Endothelial cell of umbilical vein (primary cell): ENCODE results near the gene PPP1R26. TPM values are rescaled to one million over a fixed set of nuclear protein-coding genes. Genes with fewer than 3 reads are reported as not detected.

Source experiments
- BruUV-seq: library from RNA; stranded (reverse); fragments of 400-500 nt; replicated peaks from 2 replicates; lab custom pipeline; 2021; lab: Mats Ljungman, UMichigan
- CTCF ChIA-PET: fragments of 300-600, 350-600 bp; sonication (Branson Sonifier 250); formaldehyde crosslinking; loops from one replicate; lab custom pipeline; 2021; ENCODE audit warnings: antibody characterized with exemption, inconsistent platforms; lab: Charles Lee
- POLR2A ChIA-PET: fragments of 300-600, 350-600 bp; sonication (Branson Sonifier 250); formaldehyde crosslinking; loops from one replicate; lab custom pipeline; 2021; ENCODE audit warnings: antibody characterized with exemption, inconsistent platforms; lab: Charles Lee
- DNase-seq: peaks from one replicate; pipeline ENCODE4 v3.0.0-alpha.2; 2011; ENCODE audit warnings: low read depth, low spot score
- FAIRE-seq: peaks from 2 replicates; lab custom pipeline; 2011; peaks lifted over from hg19 to GRCh38; lab: Jason Lieb, UNC
- H2AFZ ChIP-seq: 2 replicates; pipeline ENCODE4 v1.6.0; 2012; ENCODE audit warnings: low read depth, low read length, control low read depth, inconsistent platforms
- H3K27ac ChIP-seq: 2 replicates; pipeline ENCODE4 v1.5.1; 2011; ENCODE audit warnings: low read depth, mild to moderate bottlenecking, control low read depth, low read length, moderate library complexity; ENCODE audit not compliant: insufficient read depth
- H3K27me3 ChIP-seq, 2 experiments: 2 replicates each; pipeline versions ENCODE4 v1.6.0 to v1.6.1; 2011; ENCODE audit warnings: low read length in 2 of 2, mixed read lengths in 1 of 2; ENCODE audit not compliant: control insufficient read depth in 2 of 2, insufficient read depth in 2 of 2
- H3K36me3 ChIP-seq, 2 experiments: 2 replicates in 1 of 2; 3 replicates in 1 of 2; pipeline ENCODE4 v1.5.1; 2011; ENCODE audit warnings: low read length in 2 of 2, mild to moderate bottlenecking in 1 of 2, moderate library complexity in 1 of 2; ENCODE audit not compliant: control insufficient read depth in 2 of 2, insufficient read depth in 2 of 2; ENCODE audit errors: extremely low read depth in 1 of 2
- H3K4me1 ChIP-seq: 3 replicates; pipeline ENCODE4 v1.5.1; 2011; ENCODE audit warnings: mild to moderate bottlenecking, low read length; ENCODE audit not compliant: control insufficient read depth, insufficient read depth; ENCODE audit errors: extremely low read depth
- H3K4me2 ChIP-seq: 2 replicates; pipeline ENCODE4 v1.6.1; 2011; ENCODE audit warnings: low read length, control low read depth, mixed read lengths; ENCODE audit not compliant: insufficient read depth
- H3K4me3 ChIP-seq, 3 experiments: fragments of 200-600 bp in 1 of 3; sonication (generic), shearing (Covaris generic) in 1 of 3; replicated peaks in 1 of 3; 2 replicates each; pipeline ENCODE4 v1.5.1; 2011 to 2016; ENCODE audit warnings: control low read depth in 3 of 3, low read length in 3 of 3, mild to moderate bottlenecking in 2 of 3, inconsistent platforms in 1 of 3, low read depth in 1 of 3, moderate library complexity in 1 of 3; ENCODE audit not compliant: insufficient read depth in 1 of 3
- H3K79me2 ChIP-seq: 2 replicates; pipeline ENCODE4 v1.6.0; 2012; ENCODE audit warnings: low read length, inconsistent platforms; ENCODE audit not compliant: control insufficient read depth, insufficient read depth
- H3K9ac ChIP-seq: replicated peaks from 2 replicates; pipeline ENCODE3; 2011; ENCODE audit warnings: low read length, control low read depth; ENCODE audit not compliant: insufficient read depth; ENCODE audit errors: extremely low read depth
- H3K9me1 ChIP-seq: replicated peaks from 3 replicates; pipeline ENCODE4 v1.6.0; 2011; ENCODE audit warnings: mild to moderate bottlenecking, low read length; ENCODE audit not compliant: control insufficient read depth, insufficient read depth; ENCODE audit errors: extremely low read depth
- H3K9me3 ChIP-seq: replicated peaks from 2 replicates; pipeline ENCODE4 v1.5.1; 2012; ENCODE audit warnings: low read length, inconsistent platforms; ENCODE audit not compliant: control insufficient read depth, insufficient read depth
- H4K20me1 ChIP-seq: replicated peaks from 2 replicates; pipeline ENCODE3; 2011; ENCODE audit warnings: mild to moderate bottlenecking, low read length; ENCODE audit not compliant: control insufficient read depth, insufficient read depth; ENCODE audit errors: extremely low read depth
- CTCF ChIP-seq, 2 donors: IDR thresholded peaks; 1 replicate in 1 of 2; 2 replicates in 1 of 2; pipeline ENCODE4 v1.5.1; 2011; ENCODE audit warnings: low read length in 2 of 2, mild to moderate bottlenecking in 2 of 2, moderate library complexity in 2 of 2, control low read depth in 1 of 2, inconsistent platforms in 1 of 2, low read depth in 1 of 2; ENCODE audit not compliant: insufficient read depth in 1 of 2; ENCODE audit errors: extremely low read depth in 1 of 2
- EZH2 ChIP-seq: IDR thresholded peaks from 2 replicates; pipeline ENCODE4 v1.6.1; 2012; ENCODE audit warnings: borderline replicate concordance, low read depth, mild to moderate bottlenecking, moderate library complexity, low read length, inconsistent platforms; ENCODE audit not compliant: severe bottlenecking
- FOS ChIP-seq: IDR thresholded peaks from 2 replicates; pipeline ENCODE4 v1.6.1; 2011; ENCODE audit warnings: mild to moderate bottlenecking, low read length, moderate library complexity, borderline replicate concordance; ENCODE audit not compliant: insufficient read depth
- GATA2 ChIP-seq: IDR thresholded peaks from 2 replicates; pipeline ENCODE4 v1.7.0; 2011; ENCODE audit warnings: low read depth, mild to moderate bottlenecking, moderate library complexity, mixed read lengths, low read length; ENCODE audit not compliant: insufficient read length, insufficient read depth
- JUN ChIP-seq: IDR thresholded peaks from 2 replicates; pipeline ENCODE4 v1.6.1; 2011; ENCODE audit warnings: borderline replicate concordance, low read depth; ENCODE audit not compliant: insufficient read length, insufficient read depth
- MAX ChIP-seq: IDR thresholded peaks from 2 replicates; pipeline ENCODE4 v1.6.1; 2011; ENCODE audit not compliant: insufficient read depth, insufficient read length
- MYC ChIP-seq: IDR thresholded peaks from one replicate; pipeline ENCODE4 v1.6.1; 2011; ENCODE audit warnings: mild to moderate bottlenecking, low read depth, low read length
- POLR2A ChIP-seq: IDR thresholded peaks from 2 replicates; pipeline ENCODE4 v1.6.1; 2012; ENCODE audit warnings: low read depth, mild to moderate bottlenecking, control low read depth, low read length
- POLR2AphosphoS5 ChIP-seq: IDR thresholded peaks from 2 replicates; pipeline ENCODE4 v1.6.1; 2012; ENCODE audit warnings: low read depth, mild to moderate bottlenecking, control low read depth, low read length, moderate library complexity; ENCODE audit not compliant: insufficient read depth
- dilution Hi-C: fragments of 300-500 bp; cut with MboI; formaldehyde crosslinking; loops from one replicate; pipeline ENCODE4 v1.15.0; 2019; ENCODE audit warnings: low sequenced_read_pairs; ENCODE audit not compliant: extremely low pct_ligation_motif_present
- intact Hi-C: fragments of 100-400 bp; cut with micrococcal nuclease; formaldehyde crosslinking; loops from one replicate; pipeline ENCODE4 v1.10.0; 2022
- polyA plus RNA-seq, 4 experiments: library from polyadenylated mRNA; depleted of rRNA in 3 of 4; stranded (reverse) in 3 of 4; unstranded in 1 of 4; fragments of >200 nt; gene quantifications; 2 replicates each; pipeline versions ENCODE4 v1.2.1 to v1.2.3, GENCODE V29; 2011 to 2012; ENCODE audit warnings: missing spikeins in 1 of 4
- total RNA-seq: library from RNA; stranded (reverse); gene quantifications from 2 replicates; pipeline ENCODE4 v1.2.3, GENCODE V29; 2021

The PPP1R26 gene
- total and polyA plus RNA-seq, 2 donors (not counting 3 experiments of a cell fraction or from before 2014, with no cell fraction given) = 5.9 to 16.9 TPM

- DNase-seq (no peak), FAIRE-seq (no peak)
- Histone ChIP-seq H3K9me1 (no peaks in the 10 kb centered on the region), H3K9ac (no peak overlapping the region), H3K27me3 (no peaks in the 10 kb centered on the region), H3K79me2 (peaks cover 21% of the 10 kb centered on the region), H4K20me1 (no peaks in the 10 kb centered on the region), H2AFZ (no peak overlapping the region), H3K4me1 (peaks cover 14% of the 10 kb centered on the region), H3K27ac (no peak overlapping the region), H3K36me3 (peaks cover 2 to 11% of the 10 kb centered on the region in 2 experiments), H3K9me3 (no peaks in the 10 kb centered on the region), H3K4me2 (no peak overlapping the region), H3K4me3 (no peak overlapping the region)
- TF ChIP-seq CTCF (IDR thresholded peaks at IDR 0.05; ENCODE audit: extremely low read depth in 1 of 2, insufficient read depth in 1 of 2, low read depth in 1 of 2, low read length in 2 of 2) = no peak
- no peak for TF ChIP-seq GATA2
- no peak for TF ChIP-seq EZH2
- no peak for TF ChIP-seq MYC
- TF ChIP-seq FOS = no peak
- no peak for TF ChIP-seq JUN
- no peak for TF ChIP-seq POLR2A
- no peak for TF ChIP-seq MAX
- TF ChIP-seq POLR2AphosphoS5 = no peak
- no TSS peak for BruUV-seq
- intact Hi-C loops (loop anchor here (1.0 kb wide), 1 partner anchor 18 kb away; no protein-coding TSS in a partner anchor), dilution Hi-C loops (no loop called here)
- ChIA-PET POLR2A (no interaction called here), CTCF (no interaction called here)
These were observed 19.0 kb downstream of the PPP1R26 start for GRCh38 chr9:135498381-135499126.
